PFSK-1 (cell line): Measurements from ENCODE around the gene ZNF71.

ENCODE experiments used
- POLR2AphosphoS5 ChIP-seq: IDR thresholded peaks from 2 replicates; pipeline ENCODE4 v1.6.1; 2012; ENCODE audit warnings: low read depth, mild to moderate bottlenecking, control low read depth, low read length, moderate library complexity
- TAF1 ChIP-seq: IDR thresholded peaks from 2 replicates; pipeline ENCODE4 v1.6.1; 2012; ENCODE audit warnings: low read length, control low read depth, borderline replicate concordance; ENCODE audit not compliant: insufficient read depth

DNA sequence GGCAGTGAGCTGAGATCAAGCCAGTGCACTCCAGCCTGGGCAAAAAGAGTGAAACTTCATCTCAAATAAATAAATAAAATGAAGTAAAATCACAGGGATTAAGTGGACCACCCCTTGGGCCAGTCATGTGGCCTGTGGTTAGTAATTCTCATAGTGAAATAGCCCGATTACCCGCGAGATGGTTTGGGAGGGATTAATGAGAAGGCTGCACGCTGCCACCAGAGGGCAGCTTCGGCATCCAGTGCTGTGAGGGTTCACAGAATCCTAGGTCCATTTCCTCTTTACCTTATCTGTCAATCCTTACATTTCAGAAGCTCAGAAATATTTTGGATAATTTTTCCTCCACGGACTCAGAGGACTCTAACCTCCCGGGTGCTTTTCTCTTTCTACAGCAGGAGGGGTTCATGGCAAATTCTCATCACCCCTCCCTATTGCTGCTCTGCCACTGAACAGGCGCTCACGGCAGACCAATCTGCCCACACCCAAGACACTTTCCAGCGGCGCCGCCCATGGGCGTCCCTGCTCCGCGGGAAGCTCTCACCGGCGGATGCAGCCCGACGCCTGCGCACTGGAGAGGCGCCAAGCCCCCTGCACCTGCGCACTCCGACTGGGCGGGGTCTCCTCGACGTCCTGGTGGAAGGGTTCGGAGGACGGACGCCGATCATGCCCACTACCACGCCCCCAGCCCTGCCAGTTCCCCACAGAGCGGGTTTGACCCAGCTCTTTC is 65.4 kb downstream of the ZNF71 start:
- TF ChIP-seq TAF1, result no peak
- TF ChIP-seq POLR2AphosphoS5, result no peak
